Fibroblast of the aortic adventitia (primary cell): Measurements from ENCODE around the gene SGO2. TPM values are rescaled to one million over a fixed set of nuclear protein-coding genes. Genes with fewer than 3 reads are reported as not detected.
"Not testable (repeated sequence)": the region's sequence is repeated elsewhere in the genome, so short reads cannot be mapped to it uniquely, and the experiment has no call there.

Experiments used
- DNase-seq: peaks from one replicate; pipeline ENCODE4 v3.0.0-alpha.2; 2010; ENCODE audit warnings: low read depth
- H3K4me3 ChIP-seq: 2 replicates; pipeline ENCODE4 v1.5.1; 2011; ENCODE audit warnings: low read depth, mild to moderate bottlenecking, control low read depth, low read length, moderate library complexity
- total RNA-seq: library from RNA; depleted of rRNA; stranded (reverse); fragments of >200 nt; gene quantifications from 2 replicates; pipeline ENCODE4 v1.2.3, GENCODE V29; 2012; ENCODE audit warnings: low replicate concordance
- TF ChIP-seq, protein P1 (sequence below): IDR thresholded peaks from 2 replicates; pipeline ENCODE4 v1.5.1; 2011; ENCODE audit warnings: mild to moderate bottlenecking, low read length, control low read depth, inconsistent platforms; ENCODE audit not compliant: insufficient read depth

The SGO2 gene
- total RNA-seq, 1 donor, result 23.3 TPM

DNA sequence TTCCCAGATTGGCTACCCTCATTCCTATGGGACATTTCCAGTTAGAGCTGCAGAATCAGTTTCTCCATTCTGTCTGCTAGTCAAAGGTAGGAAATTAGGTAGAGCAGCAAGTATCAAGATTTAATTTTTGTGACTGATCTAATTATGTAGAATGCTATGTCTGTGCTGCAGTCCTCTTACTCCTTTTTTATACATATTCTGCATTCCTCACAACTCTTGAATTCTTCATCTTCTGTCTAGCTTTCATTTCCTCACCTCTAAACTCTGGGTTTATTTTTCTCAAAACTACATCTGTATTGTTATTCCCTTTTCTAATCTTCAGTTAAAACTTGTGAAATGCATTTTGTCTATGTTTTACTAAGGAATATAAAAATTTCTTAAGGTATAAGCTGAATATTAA lies 8.6 kb downstream of the SGO2 start:
- H3K4me3 ChIP-seq, result no peak overlapping the region
- TF ChIP-seq, protein P1, sequence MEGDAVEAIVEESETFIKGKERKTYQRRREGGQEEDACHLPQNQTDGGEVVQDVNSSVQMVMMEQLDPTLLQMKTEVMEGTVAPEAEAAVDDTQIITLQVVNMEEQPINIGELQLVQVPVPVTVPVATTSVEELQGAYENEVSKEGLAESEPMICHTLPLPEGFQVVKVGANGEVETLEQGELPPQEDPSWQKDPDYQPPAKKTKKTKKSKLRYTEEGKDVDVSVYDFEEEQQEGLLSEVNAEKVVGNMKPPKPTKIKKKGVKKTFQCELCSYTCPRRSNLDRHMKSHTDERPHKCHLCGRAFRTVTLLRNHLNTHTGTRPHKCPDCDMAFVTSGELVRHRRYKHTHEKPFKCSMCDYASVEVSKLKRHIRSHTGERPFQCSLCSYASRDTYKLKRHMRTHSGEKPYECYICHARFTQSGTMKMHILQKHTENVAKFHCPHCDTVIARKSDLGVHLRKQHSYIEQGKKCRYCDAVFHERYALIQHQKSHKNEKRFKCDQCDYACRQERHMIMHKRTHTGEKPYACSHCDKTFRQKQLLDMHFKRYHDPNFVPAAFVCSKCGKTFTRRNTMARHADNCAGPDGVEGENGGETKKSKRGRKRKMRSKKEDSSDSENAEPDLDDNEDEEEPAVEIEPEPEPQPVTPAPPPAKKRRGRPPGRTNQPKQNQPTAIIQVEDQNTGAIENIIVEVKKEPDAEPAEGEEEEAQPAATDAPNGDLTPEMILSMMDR, result no peak
- DNase-seq, result peak; percentile 6

DNA sequence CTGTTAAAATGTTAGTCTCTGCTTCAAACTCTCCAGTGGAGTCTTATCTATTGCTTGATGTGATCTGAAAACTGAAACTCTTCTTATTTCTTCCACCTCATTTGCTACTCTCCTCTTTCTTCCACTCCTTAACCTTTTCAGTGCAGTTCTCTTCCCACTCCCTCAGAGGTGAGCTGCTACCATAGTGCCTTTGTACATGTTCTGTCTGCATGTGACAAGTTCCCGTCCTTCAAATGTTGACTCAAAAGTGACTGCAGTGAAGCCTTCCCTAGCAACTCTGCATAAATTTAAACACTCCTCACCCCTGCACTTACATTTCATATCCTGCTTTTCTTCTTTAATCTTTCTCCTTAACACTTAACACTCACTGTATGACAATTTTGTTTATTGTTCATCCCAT lies 12.1 kb downstream of the SGO2 start:
- TF ChIP-seq, protein P1, result no peak
- DNase-seq, result no peak
- H3K4me3 ChIP-seq, result no peak overlapping the region

DNA sequence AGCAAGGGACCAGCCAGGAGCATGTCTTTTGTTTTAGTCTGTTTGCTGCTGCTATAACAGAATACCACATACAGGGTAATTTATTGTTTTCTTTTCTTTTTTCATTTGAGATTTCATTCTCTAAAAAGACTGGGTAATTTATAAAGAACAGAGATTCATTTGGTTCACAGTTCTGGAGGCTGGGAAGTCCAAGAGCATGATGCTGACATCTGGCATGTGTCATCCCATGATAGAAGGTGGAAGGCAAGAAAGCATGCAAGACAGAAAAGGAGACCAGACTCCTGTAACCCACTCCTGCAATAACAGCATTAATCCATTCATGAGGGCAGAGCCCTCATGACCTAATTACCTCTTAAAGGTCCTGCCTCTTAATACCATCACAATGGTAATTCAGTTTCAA lies 14.8 kb downstream of the SGO2 start:
- H3K4me3 ChIP-seq, result no peak overlapping the region
- DNase-seq, result no peak
- TF ChIP-seq, protein P1, result no peak

DNA sequence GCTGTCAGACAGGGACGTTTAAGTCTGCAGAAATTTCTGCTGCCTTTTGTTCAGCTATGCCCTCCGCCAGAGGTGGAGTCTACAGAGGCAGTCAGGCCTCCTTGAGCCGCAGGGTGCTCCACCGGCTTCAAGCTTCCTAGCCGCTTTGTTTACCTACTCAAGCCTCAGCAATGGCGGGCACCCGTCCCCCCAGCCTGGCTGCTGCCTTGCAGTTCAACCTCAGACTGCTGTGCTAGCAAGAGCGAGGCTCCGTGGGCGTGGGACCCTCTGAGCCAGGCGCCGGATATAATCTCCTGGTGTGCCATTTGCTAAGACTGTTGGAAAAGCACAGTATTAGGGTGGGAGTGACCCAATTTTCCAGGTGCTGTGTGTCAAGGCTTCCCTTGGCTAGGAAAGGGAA lies 40.6 kb downstream of the SGO2 start:
- not testable (repeated sequence) for DNase-seq, H3K4me3 ChIP-seq

DNA sequence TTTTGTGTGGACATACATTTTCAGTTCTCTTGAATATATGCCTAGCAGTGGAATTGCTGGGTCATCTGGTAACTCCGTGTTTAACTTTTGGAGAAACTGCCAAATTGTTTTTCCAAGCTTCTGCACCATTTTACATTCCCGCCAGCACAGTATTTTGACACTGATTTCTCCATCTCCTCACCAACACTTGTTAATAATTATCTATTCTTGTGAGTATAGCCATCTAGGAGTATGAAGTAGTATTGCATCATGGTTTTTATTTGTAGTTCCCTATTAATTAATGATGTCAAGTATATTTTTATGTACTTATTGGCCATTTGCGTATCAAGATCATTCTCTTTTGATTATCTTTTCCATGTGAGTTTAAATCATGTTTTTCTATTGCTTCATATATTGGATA lies 41.9 kb downstream of the SGO2 start:
- no peak overlapping the region for H3K4me3 ChIP-seq
- no peak for DNase-seq
- TF ChIP-seq, protein P1, result no peak

DNA sequence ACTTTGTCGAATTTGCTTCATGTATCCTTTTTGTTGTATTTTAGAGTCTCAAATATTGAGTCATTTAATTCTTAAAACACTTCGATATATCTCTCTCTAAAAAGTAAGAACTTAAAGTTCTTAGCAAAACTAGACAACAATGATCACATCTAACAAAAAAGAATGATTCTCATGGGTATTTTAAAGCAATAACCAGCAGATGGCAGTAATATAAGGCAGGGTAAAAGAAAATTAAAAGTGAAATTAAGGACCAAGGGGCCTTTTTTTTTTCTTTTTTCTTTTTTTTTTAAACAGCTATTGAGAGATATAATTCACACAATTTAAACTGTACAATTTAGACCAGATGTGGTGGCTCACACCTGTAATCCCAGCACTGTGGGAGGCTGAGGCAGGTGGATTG lies 50.0 kb downstream of the SGO2 start:
- DNase-seq, result peak; percentile 51
- no peak overlapping the region for H3K4me3 ChIP-seq
- TF ChIP-seq, protein P1, result peak; percentile 43

DNA sequence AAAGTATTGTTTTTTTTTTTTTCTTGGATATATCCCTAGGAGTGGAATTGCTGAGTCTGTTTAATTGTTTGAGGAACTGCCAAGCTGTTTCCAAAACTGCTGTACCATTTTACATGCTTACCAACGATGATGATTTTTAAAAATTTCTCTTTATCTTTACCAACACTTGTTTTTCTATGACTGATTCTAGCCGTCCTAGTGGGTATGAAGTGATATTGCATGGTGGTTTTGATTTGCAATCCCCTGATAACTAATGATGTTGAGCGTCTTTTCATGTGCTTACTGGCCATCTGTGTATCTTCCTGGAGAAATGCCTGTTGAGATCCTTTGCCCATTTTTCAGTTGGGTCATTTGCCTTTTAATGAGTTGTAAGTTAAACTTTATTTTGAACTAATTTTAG lies 51.0 kb downstream of the SGO2 start:
- DNase-seq, result no peak
- TF ChIP-seq, protein P1, result peak; percentile 27
- H3K4me3 ChIP-seq, result no peak overlapping the region
